ENCODE measurements around the gene MOGAT1. TPM values are rescaled to one million over a fixed set of nuclear protein-coding genes. Genes with fewer than 3 reads are reported as not detected.

MOGAT1 gene
- total and polyA plus RNA-seq, 2 of the 13 experiments (the other 11 are each of a cell fraction or from before 2014, with no cell fraction given), result 0.98 to 4.3 TPM

DNA sequence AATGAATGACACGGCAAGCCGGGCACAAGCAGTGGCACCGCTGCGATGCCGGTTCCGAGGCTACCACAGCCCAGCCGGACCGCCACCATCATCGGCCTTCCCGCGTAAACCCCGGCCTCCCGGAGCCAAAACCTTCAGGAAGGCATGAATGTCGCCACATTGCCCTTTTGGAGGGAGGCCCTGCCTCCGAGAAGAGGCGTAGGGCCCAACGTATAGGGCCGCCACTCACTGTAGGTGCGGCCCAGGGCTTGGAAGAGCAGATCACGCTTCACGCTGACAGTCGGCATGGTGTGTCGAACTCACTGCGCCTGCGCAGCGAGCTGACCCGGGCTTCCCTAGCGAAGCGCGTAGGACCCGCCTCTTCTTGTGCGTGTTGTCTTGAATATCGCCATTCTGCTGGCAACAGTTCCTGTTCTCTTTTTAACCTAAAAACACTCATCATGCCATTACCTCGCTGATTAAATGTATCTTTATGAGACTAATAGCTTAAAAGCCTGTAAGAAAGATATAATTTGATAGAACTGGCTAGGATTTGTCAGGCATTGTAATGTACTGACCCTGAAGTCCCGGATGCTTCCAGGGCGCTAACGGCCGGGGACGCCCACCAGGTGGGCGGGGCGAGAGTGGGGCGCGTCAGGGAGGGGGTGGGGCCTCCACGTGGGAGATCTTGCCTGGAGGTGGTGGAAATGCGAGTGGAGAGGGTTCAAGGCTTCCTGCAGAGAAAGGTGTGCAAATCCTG, 15.5 kb upstream of the MOGAT1 start, which contains the start of gene FARSB (continued):
- TF ChIP-seq, protein P1, sequence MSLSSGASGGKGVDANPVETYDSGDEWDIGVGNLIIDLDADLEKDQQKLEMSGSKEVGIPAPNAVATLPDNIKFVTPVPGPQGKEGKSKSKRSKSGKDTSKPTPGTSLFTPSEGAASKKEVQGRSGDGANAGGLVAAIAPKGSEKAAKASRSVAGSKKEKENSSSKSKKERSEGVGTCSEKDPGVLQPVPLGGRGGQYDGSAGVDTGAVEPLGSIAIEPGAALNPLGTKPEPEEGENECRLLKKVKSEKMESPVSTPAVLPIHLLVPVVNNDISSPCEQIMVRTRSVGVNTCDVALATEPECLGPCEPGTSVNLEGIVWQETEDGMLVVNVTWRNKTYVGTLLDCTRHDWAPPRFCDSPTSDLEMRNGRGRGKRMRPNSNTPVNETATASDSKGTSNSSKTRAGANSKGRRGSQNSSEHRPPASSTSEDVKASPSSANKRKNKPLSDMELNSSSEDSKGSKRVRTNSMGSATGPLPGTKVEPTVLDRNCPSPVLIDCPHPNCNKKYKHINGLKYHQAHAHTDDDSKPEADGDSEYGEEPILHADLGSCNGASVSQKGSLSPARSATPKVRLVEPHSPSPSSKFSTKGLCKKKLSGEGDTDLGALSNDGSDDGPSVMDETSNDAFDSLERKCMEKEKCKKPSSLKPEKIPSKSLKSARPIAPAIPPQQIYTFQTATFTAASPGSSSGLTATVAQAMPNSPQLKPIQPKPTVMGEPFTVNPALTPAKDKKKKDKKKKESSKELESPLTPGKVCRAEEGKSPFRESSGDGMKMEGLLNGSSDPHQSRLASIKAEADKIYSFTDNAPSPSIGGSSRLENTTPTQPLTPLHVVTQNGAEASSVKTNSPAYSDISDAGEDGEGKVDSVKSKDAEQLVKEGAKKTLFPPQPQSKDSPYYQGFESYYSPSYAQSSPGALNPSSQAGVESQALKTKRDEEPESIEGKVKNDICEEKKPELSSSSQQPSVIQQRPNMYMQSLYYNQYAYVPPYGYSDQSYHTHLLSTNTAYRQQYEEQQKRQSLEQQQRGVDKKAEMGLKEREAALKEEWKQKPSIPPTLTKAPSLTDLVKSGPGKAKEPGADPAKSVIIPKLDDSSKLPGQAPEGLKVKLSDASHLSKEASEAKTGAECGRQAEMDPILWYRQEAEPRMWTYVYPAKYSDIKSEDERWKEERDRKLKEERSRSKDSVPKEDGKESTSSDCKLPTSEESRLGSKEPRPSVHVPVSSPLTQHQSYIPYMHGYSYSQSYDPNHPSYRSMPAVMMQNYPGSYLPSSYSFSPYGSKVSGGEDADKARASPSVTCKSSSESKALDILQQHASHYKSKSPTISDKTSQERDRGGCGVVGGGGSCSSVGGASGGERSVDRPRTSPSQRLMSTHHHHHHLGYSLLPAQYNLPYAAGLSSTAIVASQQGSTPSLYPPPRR (CRISPR knock-in tag; IDR thresholded peaks at IDR 0.05; ENCODE audit: borderline replicate concordance), result no peak; the same call in 1 of the 2 replicates
- TF ChIP-seq, protein P2, sequence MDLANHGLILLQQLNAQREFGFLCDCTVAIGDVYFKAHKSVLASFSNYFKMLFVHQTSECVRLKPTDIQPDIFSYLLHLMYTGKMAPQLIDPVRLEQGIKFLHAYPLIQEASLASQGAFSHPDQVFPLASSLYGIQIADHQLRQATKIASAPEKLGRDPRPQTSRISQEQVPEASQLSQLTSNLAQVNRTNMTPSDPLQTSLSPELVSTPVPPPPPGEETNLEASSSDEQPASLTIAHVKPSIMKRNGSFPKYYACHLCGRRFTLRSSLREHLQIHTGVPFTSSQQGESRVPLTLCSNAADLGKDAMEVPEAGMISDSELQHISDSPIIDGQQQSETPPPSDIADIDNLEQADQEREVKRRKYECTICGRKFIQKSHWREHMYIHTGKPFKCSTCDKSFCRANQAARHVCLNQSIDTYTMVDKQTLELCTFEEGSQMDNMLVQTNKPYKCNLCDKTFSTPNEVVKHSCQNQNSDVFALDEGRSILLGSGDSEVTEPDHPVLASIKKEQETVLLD (CRISPR knock-in tag; IDR thresholded peaks at IDR 0.05; ENCODE audit: low read depth), result no peak
- TF ChIP-seq GABPB1 (CRISPR knock-in tag; IDR thresholded peaks at IDR 0.05), result peak; percentile 76
- no peak for TF ChIP-seq MTF1 (CRISPR knock-in tag; IDR thresholded peaks at IDR 0.05)
- peak; percentile 44; the same call in 1 of the 2 replicates for TF ChIP-seq BHLHE40 (IDR thresholded peaks at IDR 0.05; ENCODE audit: low read length)
- TF ChIP-seq, protein P3, sequence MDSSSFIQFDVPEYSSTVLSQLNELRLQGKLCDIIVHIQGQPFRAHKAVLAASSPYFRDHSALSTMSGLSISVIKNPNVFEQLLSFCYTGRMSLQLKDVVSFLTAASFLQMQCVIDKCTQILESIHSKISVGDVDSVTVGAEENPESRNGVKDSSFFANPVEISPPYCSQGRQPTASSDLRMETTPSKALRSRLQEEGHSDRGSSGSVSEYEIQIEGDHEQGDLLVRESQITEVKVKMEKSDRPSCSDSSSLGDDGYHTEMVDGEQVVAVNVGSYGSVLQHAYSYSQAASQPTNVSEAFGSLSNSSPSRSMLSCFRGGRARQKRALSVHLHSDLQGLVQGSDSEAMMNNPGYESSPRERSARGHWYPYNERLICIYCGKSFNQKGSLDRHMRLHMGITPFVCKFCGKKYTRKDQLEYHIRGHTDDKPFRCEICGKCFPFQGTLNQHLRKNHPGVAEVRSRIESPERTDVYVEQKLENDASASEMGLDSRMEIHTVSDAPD (CRISPR knock-in tag; IDR thresholded peaks at IDR 0.05), result peak; percentile 87; the same call in 1 of the 2 replicates
- TF ChIP-seq, protein P4, sequence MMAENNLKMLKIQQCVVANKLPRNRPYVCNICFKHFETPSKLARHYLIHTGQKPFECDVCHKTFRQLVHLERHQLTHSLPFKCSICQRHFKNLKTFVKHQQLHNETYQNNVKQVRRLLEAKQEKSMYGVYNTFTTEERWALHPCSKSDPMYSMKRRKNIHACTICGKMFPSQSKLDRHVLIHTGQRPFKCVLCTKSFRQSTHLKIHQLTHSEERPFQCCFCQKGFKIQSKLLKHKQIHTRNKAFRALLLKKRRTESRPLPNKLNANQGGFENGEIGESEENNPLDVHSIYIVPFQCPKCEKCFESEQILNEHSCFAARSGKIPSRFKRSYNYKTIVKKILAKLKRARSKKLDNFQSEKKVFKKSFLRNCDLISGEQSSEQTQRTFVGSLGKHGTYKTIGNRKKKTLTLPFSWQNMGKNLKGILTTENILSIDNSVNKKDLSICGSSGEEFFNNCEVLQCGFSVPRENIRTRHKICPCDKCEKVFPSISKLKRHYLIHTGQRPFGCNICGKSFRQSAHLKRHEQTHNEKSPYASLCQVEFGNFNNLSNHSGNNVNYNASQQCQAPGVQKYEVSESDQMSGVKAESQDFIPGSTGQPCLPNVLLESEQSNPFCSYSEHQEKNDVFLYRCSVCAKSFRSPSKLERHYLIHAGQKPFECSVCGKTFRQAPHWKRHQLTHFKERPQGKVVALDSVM (CRISPR knock-in tag; IDR thresholded peaks at IDR 0.05), result no peak; the same call in 1 of the 2 replicates
- peak; percentile 55; the same call in 1 of the 2 replicates for TF ChIP-seq GLI4 (CRISPR knock-in tag; IDR thresholded peaks at IDR 0.05; ENCODE audit: borderline replicate concordance)
- TF ChIP-seq ZNF432 (CRISPR knock-in tag; IDR thresholded peaks at IDR 0.05; ENCODE audit: borderline replicate concordance), result no peak
- TF ChIP-seq BORCS8-MEF2B (CRISPR knock-in tag; IDR thresholded peaks at IDR 0.05), result peak; percentile 93
- no peak for TF ChIP-seq ZSCAN12 (CRISPR knock-in tag; IDR thresholded peaks at IDR 0.05)
- peak; percentile 97 for TF ChIP-seq HDAC1 (CRISPR knock-in tag; IDR thresholded peaks at IDR 0.05)
- no peak for TF ChIP-seq ZNF83 (CRISPR knock-in tag; IDR thresholded peaks at IDR 0.05; ENCODE audit: borderline replicate concordance)
- TF ChIP-seq, protein P5, sequence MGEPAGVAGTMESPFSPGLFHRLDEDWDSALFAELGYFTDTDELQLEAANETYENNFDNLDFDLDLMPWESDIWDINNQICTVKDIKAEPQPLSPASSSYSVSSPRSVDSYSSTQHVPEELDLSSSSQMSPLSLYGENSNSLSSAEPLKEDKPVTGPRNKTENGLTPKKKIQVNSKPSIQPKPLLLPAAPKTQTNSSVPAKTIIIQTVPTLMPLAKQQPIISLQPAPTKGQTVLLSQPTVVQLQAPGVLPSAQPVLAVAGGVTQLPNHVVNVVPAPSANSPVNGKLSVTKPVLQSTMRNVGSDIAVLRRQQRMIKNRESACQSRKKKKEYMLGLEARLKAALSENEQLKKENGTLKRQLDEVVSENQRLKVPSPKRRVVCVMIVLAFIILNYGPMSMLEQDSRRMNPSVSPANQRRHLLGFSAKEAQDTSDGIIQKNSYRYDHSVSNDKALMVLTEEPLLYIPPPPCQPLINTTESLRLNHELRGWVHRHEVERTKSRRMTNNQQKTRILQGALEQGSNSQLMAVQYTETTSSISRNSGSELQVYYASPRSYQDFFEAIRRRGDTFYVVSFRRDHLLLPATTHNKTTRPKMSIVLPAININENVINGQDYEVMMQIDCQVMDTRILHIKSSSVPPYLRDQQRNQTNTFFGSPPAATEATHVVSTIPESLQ (CRISPR knock-in tag; conservative IDR thresholded peaks at IDR 0.05), result no peak
- TF ChIP-seq, protein P6, sequence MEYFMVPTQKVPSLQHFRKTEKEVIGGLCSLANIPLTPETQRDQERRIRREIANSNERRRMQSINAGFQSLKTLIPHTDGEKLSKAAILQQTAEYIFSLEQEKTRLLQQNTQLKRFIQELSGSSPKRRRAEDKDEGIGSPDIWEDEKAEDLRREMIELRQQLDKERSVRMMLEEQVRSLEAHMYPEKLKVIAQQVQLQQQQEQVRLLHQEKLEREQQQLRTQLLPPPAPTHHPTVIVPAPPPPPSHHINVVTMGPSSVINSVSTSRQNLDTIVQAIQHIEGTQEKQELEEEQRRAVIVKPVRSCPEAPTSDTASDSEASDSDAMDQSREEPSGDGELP (IDR thresholded peaks at IDR 0.05; ENCODE audit: borderline replicate concordance, low read depth), result peak; percentile 43; the same call in 1 of the 2 replicates

Data from HepG2 (cell line).